GM12873 (cell line): ENCODE data around the gene CAND2.

ENCODE experiments used
- CTCF ChIP-seq: IDR thresholded peaks from 2 replicates; pipeline ENCODE4 v1.5.1; 2012; ENCODE audit warnings: low read depth, mild to moderate bottlenecking, moderate library complexity, low read length, control low read depth; ENCODE audit not compliant: insufficient read depth; ENCODE audit errors: missing control alignments

Gene CAND2

GRCh38 chr3:12828751-12829150 is 32.3 kb downstream of the CAND2 start:
- TF ChIP-seq CTCF = no peak

GRCh38 chr3:12829404-12829803 is 32.9 kb downstream of the CAND2 start:
- no peak for TF ChIP-seq CTCF

- TF ChIP-seq CTCF = no peak
These were observed 33.7 kb downstream of the CAND2 start for GRCh38 chr3:12829886-12830784.

GRCh38 chr3:12830785-12831156 is 34.3 kb downstream of the CAND2 start:
- TF ChIP-seq CTCF = peak; percentile 31

GRCh38 chr3:12831301-12831866 is 34.9 kb downstream of the CAND2 start:
- TF ChIP-seq CTCF = no peak

- TF ChIP-seq CTCF = no peak
These were observed 36.1 kb downstream of the CAND2 start for GRCh38 chr3:12832350-12833221.
